ENCODE results near the gene RAPGEF4. TPM values are rescaled to one million over a fixed set of nuclear protein-coding genes. Genes with fewer than 3 reads are reported as not detected.

RAPGEF4 gene
- polyA plus RNA-seq, 2 donors, result 1.7 to 3.1 TPM

DNA sequence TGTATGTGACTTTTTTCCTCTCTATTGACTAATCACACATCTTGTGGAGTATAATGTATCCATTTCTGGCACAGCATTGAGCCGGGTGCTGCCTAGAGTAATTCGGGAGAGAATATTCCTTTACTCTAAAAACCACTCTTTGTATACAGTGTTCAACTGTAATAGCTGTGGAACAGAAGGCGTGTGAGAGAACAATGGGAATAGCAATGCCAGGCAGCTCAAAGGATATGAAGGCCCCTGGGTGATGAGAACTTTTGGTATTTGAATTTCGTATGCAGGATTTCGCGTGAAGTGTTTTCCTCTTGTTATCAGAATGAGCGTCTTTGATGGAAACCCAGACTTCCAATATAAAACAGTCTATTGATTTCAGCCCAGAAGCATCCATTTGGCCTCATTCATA lies 255.4 kb downstream of the RAPGEF4 start:
- Histone ChIP-seq H3K4me1 (ENCODE audit: control insufficient read depth in 2 of 2, insufficient read depth in 2 of 2, low read length in 1 of 2) (no peaks in the 10 kb centered on the region), H3K4me3 (ENCODE audit: low read depth in 1 of 2, low read length in 2 of 2) (no peak overlapping the region), H3K27ac (ENCODE audit: low read depth in 2 of 2, low read length in 1 of 2) (no peak overlapping the region), H3K36me3 (ENCODE audit: control insufficient read depth in 2 of 2, insufficient read depth in 2 of 2, low read length in 1 of 2) (no peaks in the 10 kb centered on the region), H3K27me3 (ENCODE audit: control insufficient read depth in 1 of 2, insufficient read depth in 2 of 2, low read length in 2 of 2) (no peaks in the 10 kb centered on the region), H3K9me3 (ENCODE audit: control insufficient read depth in 2 of 2, insufficient read depth in 1 of 2, low read depth in 1 of 2, low read length in 1 of 2) (no peaks in the 10 kb centered on the region)
- 84 to 86% methylated on average over 7 of the region's 7 CpGs for WGBS, 2 donors

DNA sequence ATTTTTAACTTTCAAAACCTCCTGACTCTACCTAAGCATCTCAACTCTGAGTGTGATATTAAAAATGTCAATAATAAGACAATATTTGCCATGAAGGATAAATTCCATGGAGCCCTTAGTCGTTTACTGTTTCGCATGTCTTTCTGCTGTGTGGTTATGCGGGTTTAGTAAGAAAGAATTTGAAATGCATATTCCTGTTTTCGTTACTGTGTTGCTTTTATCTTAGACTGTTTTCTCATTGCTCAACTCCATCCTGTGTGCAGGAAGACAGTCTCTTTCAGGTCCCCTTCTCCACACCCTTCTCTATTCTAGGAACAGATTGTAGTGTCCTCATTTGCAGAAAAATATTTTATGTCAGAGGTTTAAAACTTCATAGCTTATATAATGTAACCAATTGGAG lies 257.5 kb downstream of the RAPGEF4 start:
- H3K27me3 ChIP-seq (ENCODE audit: control insufficient read depth in 1 of 2, insufficient read depth in 2 of 2, low read length in 2 of 2), result no peaks in the 10 kb centered on the region
- no peaks in the 10 kb centered on the region for H3K9me3 ChIP-seq (ENCODE audit: control insufficient read depth in 2 of 2, insufficient read depth in 1 of 2, low read depth in 1 of 2, low read length in 1 of 2)
- no peak overlapping the region for H3K27ac ChIP-seq (ENCODE audit: low read depth in 2 of 2, low read length in 1 of 2)
- no peak overlapping the region for H3K4me3 ChIP-seq (ENCODE audit: low read depth in 1 of 2, low read length in 2 of 2)
- H3K36me3 ChIP-seq (ENCODE audit: control insufficient read depth in 2 of 2, insufficient read depth in 2 of 2, low read length in 1 of 2), result no peaks in the 10 kb centered on the region
- WGBS, 2 donors, result 89 to 92% methylated on average over 4 of the region's 4 CpGs
- H3K4me1 ChIP-seq (ENCODE audit: control insufficient read depth in 2 of 2, insufficient read depth in 2 of 2, low read length in 1 of 2), result no peaks in the 10 kb centered on the region

DNA sequence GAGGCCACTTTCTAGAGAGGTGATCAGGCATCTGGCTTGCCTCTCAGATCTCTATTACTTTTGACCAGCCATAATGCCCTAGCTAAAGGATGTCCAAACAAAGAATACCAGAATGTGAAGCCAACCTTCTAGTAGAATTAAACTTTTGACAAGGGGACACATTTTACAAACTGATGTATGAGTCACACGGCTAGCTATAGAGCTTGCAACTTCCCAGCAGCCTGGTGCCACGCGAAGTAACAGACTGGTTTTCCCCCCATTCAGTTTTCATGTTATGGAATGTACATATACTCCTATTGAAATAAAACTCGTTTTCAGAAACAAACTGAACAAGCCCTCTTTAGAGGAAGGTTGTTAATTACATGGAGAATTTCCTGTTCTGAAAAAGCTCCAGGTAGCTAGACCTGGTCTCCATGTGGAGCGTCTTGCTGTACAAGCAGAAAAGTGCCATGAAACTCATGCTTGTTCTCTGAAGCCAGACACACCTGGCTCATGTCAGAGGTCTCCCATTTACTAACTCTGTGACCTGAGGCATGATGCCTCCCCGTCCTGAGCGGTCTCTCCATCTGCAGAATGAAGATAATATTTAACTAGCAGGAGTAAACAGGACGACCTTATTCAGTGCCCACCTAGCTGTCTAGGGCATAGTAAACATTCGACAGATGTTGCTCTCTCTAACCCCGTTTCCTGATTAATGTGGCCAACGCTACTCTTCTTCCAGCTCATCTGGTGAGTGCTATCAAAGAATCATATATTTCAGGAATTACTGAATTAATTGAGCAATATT lies 258.5 kb downstream of the RAPGEF4 start:
- Histone ChIP-seq H3K9me3 (ENCODE audit: control insufficient read depth in 2 of 2, insufficient read depth in 1 of 2, low read depth in 1 of 2, low read length in 1 of 2) (no peaks in the 10 kb centered on the region), H3K4me3 (ENCODE audit: low read depth in 1 of 2, low read length in 2 of 2) (no peak overlapping the region), H3K27ac (ENCODE audit: low read depth in 2 of 2, low read length in 1 of 2) (no peak overlapping the region), H3K36me3 (ENCODE audit: control insufficient read depth in 2 of 2, insufficient read depth in 2 of 2, low read length in 1 of 2) (no peaks in the 10 kb centered on the region), H3K4me1 (ENCODE audit: control insufficient read depth in 2 of 2, insufficient read depth in 2 of 2, low read length in 1 of 2) (peaks cover 0 to 2% of the 10 kb centered on the region in 2 donors), H3K27me3 (ENCODE audit: control insufficient read depth in 1 of 2, insufficient read depth in 2 of 2, low read length in 2 of 2) (no peaks in the 10 kb centered on the region)
- WGBS, 2 donors, result 76 to 80% methylated on average over 11 of the region's 11 CpGs

DNA sequence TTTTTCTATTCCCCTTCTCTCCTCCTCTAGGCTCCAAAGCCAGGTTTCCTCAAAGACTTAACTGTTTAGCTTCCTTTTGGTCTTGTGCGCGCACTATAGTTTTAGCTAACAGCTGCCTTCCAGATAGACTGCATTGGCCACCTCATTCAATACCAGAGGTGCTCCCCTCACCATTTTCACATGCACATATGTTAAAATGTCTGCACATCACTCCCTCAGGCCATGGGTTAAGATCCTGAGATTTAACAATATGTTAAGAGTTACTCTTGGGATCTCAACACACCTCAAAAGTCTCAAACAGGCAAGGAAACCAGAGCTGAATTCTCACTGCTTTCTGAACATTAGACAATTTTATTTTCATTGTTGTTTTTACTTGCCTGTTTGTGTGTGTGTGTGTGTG lies 259.2 kb downstream of the RAPGEF4 start:
- no peaks in the 10 kb centered on the region for H3K9me3 ChIP-seq (ENCODE audit: control insufficient read depth in 2 of 2, insufficient read depth in 1 of 2, low read depth in 1 of 2, low read length in 1 of 2)
- H3K36me3 ChIP-seq (ENCODE audit: control insufficient read depth in 2 of 2, insufficient read depth in 2 of 2, low read length in 1 of 2), result no peaks in the 10 kb centered on the region
- WGBS, 2 donors, result 94 to 97% methylated on average over 2 of the region's 2 CpGs
- no peaks in the 10 kb centered on the region for H3K27me3 ChIP-seq (ENCODE audit: control insufficient read depth in 1 of 2, insufficient read depth in 2 of 2, low read length in 2 of 2)
- no peak overlapping the region for H3K4me3 ChIP-seq (ENCODE audit: low read depth in 1 of 2, low read length in 2 of 2)
- peaks cover 0 to 2% of the 10 kb centered on the region in 2 donors for H3K4me1 ChIP-seq (ENCODE audit: control insufficient read depth in 2 of 2, insufficient read depth in 2 of 2, low read length in 1 of 2)
- no peak overlapping the region for H3K27ac ChIP-seq (ENCODE audit: low read depth in 2 of 2, low read length in 1 of 2)

- 62 to 63% methylated on average over 14 of the region's 14 CpGs for WGBS, 2 donors
- Histone ChIP-seq H3K9me3 (ENCODE audit: control insufficient read depth in 2 of 2, insufficient read depth in 1 of 2, low read depth in 1 of 2, low read length in 1 of 2) (no peaks in the 10 kb centered on the region), H3K27me3 (ENCODE audit: control insufficient read depth in 1 of 2, insufficient read depth in 2 of 2, low read length in 2 of 2) (no peaks in the 10 kb centered on the region), H3K4me3 (ENCODE audit: low read depth in 1 of 2, low read length in 2 of 2) (no peak overlapping the region), H3K4me1 (ENCODE audit: control insufficient read depth in 2 of 2, insufficient read depth in 2 of 2, low read length in 1 of 2) (peaks cover 0 to 2% of the 10 kb centered on the region in 2 donors), H3K36me3 (ENCODE audit: control insufficient read depth in 2 of 2, insufficient read depth in 2 of 2, low read length in 1 of 2) (no peaks in the 10 kb centered on the region), H3K27ac (ENCODE audit: low read depth in 2 of 2, low read length in 1 of 2) (no peak overlapping the region)
Measured at GRCh38 chr2:172995323-172996244, 259.9 kb downstream of the RAPGEF4 start.

GRCh38 chr2:172996387-172996961 lies 260.8 kb downstream of the RAPGEF4 start:
- H3K9me3 ChIP-seq (ENCODE audit: control insufficient read depth in 2 of 2, insufficient read depth in 1 of 2, low read depth in 1 of 2, low read length in 1 of 2), result no peaks in the 10 kb centered on the region
- H3K27ac ChIP-seq (ENCODE audit: low read depth in 2 of 2, low read length in 1 of 2), result no peak overlapping the region
- H3K4me3 ChIP-seq (ENCODE audit: low read depth in 1 of 2, low read length in 2 of 2), result no peak overlapping the region
- 63 to 67% methylated on average over 5 of the region's 5 CpGs for WGBS, 2 donors
- no peaks in the 10 kb centered on the region for H3K36me3 ChIP-seq (ENCODE audit: control insufficient read depth in 2 of 2, insufficient read depth in 2 of 2, low read length in 1 of 2)
- H3K4me1 ChIP-seq (ENCODE audit: control insufficient read depth in 2 of 2, insufficient read depth in 2 of 2, low read length in 1 of 2), result peaks cover 0 to 2% of the 10 kb centered on the region in 2 donors
- H3K27me3 ChIP-seq (ENCODE audit: control insufficient read depth in 1 of 2, insufficient read depth in 2 of 2, low read length in 2 of 2), result no peaks in the 10 kb centered on the region

DNA sequence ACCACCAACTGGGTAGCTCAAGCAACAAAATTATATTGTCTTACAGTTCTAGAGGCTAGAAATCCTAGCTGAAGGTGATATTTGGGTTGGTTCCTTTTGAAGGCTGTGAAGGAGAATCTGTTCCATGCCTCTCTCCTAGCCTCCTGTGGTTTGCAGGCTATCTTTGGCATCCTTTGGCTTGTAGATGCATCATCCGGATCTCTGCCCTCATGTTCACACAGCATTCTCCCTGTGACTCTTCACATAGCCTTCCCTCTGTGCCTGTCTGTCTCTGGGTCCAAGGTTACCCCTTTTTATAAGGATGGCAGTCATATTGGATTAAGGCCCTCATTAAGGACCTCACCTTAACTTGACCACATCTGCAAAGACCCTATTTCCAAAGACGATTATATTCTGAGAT lies 261.4 kb downstream of the RAPGEF4 start:
- 86 to 90% methylated on average over 2 of the region's 2 CpGs for WGBS, 2 donors
- Histone ChIP-seq H3K9me3 (ENCODE audit: control insufficient read depth in 2 of 2, insufficient read depth in 1 of 2, low read depth in 1 of 2, low read length in 1 of 2) (no peaks in the 10 kb centered on the region), H3K36me3 (ENCODE audit: control insufficient read depth in 2 of 2, insufficient read depth in 2 of 2, low read length in 1 of 2) (no peaks in the 10 kb centered on the region), H3K4me1 (ENCODE audit: control insufficient read depth in 2 of 2, insufficient read depth in 2 of 2, low read length in 1 of 2) (peaks cover 0 to 2% of the 10 kb centered on the region in 2 donors), H3K27ac (ENCODE audit: low read depth in 2 of 2, low read length in 1 of 2) (no peak overlapping the region), H3K27me3 (ENCODE audit: control insufficient read depth in 1 of 2, insufficient read depth in 2 of 2, low read length in 2 of 2) (no peaks in the 10 kb centered on the region), H3K4me3 (ENCODE audit: low read depth in 1 of 2, low read length in 2 of 2) (no peak overlapping the region)

DNA sequence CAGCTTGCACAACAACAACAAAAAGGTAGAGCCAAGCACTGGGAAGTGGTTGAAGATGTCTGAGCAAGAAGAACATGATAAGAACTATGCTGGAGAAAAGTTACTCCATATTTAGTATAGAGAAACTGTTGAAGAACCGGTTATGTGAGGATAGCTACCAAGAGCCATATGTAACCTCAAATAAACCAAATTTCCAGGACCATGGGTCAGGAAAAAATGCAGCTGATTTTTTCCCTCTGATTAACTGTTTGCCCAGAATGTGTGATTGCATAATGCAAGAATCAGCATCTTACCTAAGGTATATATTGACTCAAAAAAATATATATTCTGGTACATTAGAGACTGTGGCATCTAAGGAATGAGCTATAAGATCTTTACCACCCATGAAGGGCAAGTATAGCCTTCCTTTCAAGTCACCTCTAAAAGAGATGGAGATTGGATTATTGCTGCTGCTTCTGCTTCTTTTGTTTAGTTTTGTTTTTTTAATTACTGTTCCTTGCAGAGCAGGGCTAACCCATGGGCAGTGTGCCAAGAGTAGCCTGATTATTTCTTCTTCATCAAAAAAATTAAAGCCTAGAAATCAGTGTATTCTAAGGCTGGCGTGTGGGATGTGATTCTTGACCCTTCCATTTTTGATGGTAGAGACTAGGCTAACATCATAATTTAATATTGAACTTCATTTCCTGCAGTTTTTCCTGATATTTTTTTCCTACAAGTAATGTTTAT lies 263.1 kb downstream of the RAPGEF4 start:
- H3K27ac ChIP-seq (ENCODE audit: low read depth in 2 of 2, low read length in 1 of 2), result no peak overlapping the region
- no peaks in the 10 kb centered on the region for H3K9me3 ChIP-seq (ENCODE audit: control insufficient read depth in 2 of 2, insufficient read depth in 1 of 2, low read depth in 1 of 2, low read length in 1 of 2)
- H3K4me3 ChIP-seq (ENCODE audit: low read depth in 1 of 2, low read length in 2 of 2), result no peak overlapping the region
- 77 to 78% methylated on average over 2 of the region's 2 CpGs for WGBS, 2 donors
- no peaks in the 10 kb centered on the region for H3K36me3 ChIP-seq (ENCODE audit: control insufficient read depth in 2 of 2, insufficient read depth in 2 of 2, low read length in 1 of 2)
- no peaks in the 10 kb centered on the region for H3K27me3 ChIP-seq (ENCODE audit: control insufficient read depth in 1 of 2, insufficient read depth in 2 of 2, low read length in 2 of 2)
- peaks cover 0 to 2% of the 10 kb centered on the region in 2 donors for H3K4me1 ChIP-seq (ENCODE audit: control insufficient read depth in 2 of 2, insufficient read depth in 2 of 2, low read length in 1 of 2)

Data from esophagus (tissue), 2 donors.